Brain pericyte (primary cell): ENCODE results near the gene HESX1.

Experiments
- DNase-seq: peaks from one replicate; pipeline ENCODE4 v3.0.0-alpha.2; 2012; ENCODE audit warnings: low read depth, low spot score

The HESX1 gene

DNA sequence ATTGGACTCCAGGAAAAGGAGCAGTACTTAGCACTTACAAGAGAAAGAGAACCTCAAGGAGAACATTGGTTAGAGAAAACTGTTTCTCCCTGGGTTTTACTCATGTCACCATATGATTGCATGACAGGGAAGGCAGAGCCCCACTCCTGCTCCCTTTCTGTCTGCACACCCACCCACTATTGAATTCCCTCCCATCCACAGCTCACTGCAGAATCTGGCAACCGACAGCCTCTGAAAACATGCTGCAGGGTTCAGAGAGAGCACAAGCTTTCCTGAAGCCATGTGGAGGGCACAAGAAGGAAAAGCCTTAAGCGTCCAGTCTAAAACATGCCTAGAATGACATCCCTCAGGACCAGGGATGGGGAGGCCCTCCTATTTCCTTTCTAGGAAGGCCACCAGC lies 31.6 kb downstream of the HESX1 start:
- DNase-seq: no peak

- no peak for DNase-seq
Measured at GRCh38 chr3:57166660-57167059, 33.1 kb downstream of the HESX1 start.

- no peak for DNase-seq
Measured at GRCh38 chr3:57165641-57166040, 34.1 kb downstream of the HESX1 start.

GRCh38 chr3:57164657-57165573 lies 34.9 kb downstream of the HESX1 start, which contains the start of gene IL17RD:
IL17RD (minus strand) TSS chr3:57165353; CDS start chr3:57165286, 67 bp downstream.
- no peak for DNase-seq

DNA sequence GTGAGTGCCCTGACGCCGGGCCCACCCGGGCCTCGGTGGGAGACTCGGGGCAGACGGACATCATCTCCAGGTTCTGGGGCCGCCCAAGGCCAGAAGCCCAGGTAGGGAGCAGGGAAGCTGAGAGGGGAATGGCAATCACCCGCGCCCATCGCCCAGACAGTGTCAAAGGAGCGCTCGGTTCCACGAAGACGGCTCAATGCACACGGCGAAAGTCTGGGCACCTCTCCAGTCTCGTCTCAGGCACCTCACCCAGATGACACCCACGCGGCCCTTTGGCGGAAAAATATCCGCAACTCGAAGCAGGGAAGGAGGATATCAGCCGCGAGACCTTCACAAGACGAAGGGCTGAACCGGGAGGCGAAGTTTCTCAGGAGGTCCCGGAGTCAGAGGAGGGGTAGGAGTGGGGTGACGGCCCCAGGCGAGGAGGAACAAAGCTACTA lies 35.5 kb downstream of the HESX1 start:
- DNase-seq: no peak

DNA sequence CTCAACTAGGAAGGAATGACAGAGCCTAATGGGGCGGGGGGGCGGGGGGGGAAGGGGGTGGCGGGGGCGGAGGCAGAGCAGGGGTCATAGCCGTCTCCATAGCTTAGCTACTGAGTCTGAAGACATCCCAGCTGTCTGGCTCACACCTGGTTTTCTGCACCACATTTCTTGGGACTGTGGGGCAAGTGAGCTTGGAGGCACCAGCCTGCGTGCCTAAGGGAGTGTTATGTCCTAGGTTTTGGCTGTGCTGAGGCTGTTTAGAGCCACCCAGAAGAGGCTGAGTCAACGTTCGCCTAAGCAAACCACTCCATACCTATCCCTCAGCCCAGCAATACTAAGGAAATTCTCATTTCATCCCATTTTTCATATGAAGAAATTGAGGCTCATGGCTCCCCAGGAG lies 36.0 kb downstream of the HESX1 start:
- DNase-seq: no peak

- DNase-seq: no peak
Measured at GRCh38 chr3:57161915-57162314, 37.9 kb downstream of the HESX1 start.

- no peak for DNase-seq
Measured at GRCh38 chr3:57160765-57161538, 38.8 kb downstream of the HESX1 start.

GRCh38 chr3:57160076-57160764 lies 39.6 kb downstream of the HESX1 start:
- no peak for DNase-seq

- no peak for DNase-seq
Measured at GRCh38 chr3:57158813-57159738, 40.7 kb downstream of the HESX1 start.

GRCh38 chr3:57158325-57158724 lies 41.5 kb downstream of the HESX1 start:
- no peak for DNase-seq

GRCh38 chr3:57157545-57157944 lies 42.2 kb downstream of the HESX1 start:
- no peak for DNase-seq

GRCh38 chr3:57155310-57155643 lies 44.5 kb downstream of the HESX1 start:
- DNase-seq: no peak

GRCh38 chr3:57154470-57155309 lies 45.1 kb downstream of the HESX1 start:
- DNase-seq: no peak

- DNase-seq: no peak
Measured at GRCh38 chr3:57152151-57153143, 47.3 kb downstream of the HESX1 start.

GRCh38 chr3:57151749-57152148 lies 48.0 kb downstream of the HESX1 start:
- no peak for DNase-seq

GRCh38 chr3:57151021-57151449 lies 48.7 kb downstream of the HESX1 start:
- no peak for DNase-seq

GRCh38 chr3:57150113-57150581 lies 49.6 kb downstream of the HESX1 start:
- no peak for DNase-seq
